ENCODE measurements around the gene CPXM2. TPM values are rescaled to one million over a fixed set of nuclear protein-coding genes. Genes with fewer than 3 reads are reported as not detected.

The CPXM2 gene
- polyA plus RNA-seq, 2 donors: 1.5 to 4.2 TPM

DNA sequence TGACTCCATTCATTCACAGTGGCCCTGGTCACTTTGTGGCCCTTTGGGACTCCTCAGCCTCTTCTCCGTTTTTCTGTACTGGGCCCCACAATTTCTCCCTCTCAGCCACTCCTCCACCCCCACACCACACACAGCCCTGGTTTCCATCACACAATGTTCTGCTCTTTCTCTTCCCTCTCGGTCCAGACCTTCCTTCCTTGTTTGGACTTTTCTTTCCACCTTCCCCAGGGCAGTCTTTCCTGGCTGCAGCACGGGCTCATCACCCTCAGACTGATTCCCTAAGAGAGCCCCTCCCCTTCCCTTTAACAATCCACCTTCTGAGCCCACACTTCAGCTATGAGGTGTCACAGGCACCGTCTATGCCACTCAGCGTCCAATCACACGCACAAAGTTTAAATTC, 25.7 kb downstream of the CPXM2 start:
- Histone ChIP-seq H3K36me3 (ENCODE audit: control insufficient read depth in 2 of 2, insufficient read depth in 2 of 2, low read length in 1 of 2) (no peaks in the 10 kb centered on the region), H3K4me1 (ENCODE audit: control insufficient read depth in 2 of 2, insufficient read depth in 2 of 2, low read length in 1 of 2) (peaks cover 15 to 22% of the 10 kb centered on the region in 2 donors), H3K27me3 (ENCODE audit: control insufficient read depth in 1 of 2, insufficient read depth in 2 of 2, low read length in 2 of 2) (no peaks in the 10 kb centered on the region), H3K4me3 (ENCODE audit: low read depth in 1 of 2, low read length in 2 of 2) (no peak overlapping the region), H3K9me3 (ENCODE audit: control insufficient read depth in 2 of 2, insufficient read depth in 1 of 2, low read depth in 1 of 2, low read length in 1 of 2) (no peaks in the 10 kb centered on the region), H3K27ac (ENCODE audit: low read depth in 2 of 2, low read length in 1 of 2) (peak overlapping the region; percentile 66 to 86)
- WGBS, 2 donors: 67 to 75% methylated on average over 6 of the region's 6 CpGs

DNA sequence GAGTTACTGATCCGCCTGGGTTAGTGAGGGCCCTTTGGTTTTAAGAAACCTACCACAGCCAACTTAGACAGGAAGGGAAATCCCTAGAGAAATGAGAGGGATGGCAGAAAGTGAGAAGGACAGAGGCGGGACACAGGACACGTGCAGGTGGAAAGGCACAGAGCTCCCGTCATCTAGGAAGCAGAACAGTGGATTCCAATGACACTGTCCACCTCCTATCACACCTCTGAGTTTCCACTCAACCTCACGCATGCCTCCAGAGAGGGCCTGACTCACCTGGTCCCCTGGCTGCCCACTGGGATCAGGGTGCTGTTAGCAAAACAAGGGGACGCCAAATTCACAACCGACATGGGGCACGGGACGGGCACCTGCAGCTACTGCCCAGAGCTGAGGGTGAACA, 26.3 kb downstream of the CPXM2 start:
- peak overlapping the region; percentile 66 to 86 for H3K27ac ChIP-seq (ENCODE audit: low read depth in 2 of 2, low read length in 1 of 2)
- H3K4me3 ChIP-seq (ENCODE audit: low read depth in 1 of 2, low read length in 2 of 2): no peak overlapping the region
- H3K27me3 ChIP-seq (ENCODE audit: control insufficient read depth in 1 of 2, insufficient read depth in 2 of 2, low read length in 2 of 2): no peaks in the 10 kb centered on the region
- no peaks in the 10 kb centered on the region for H3K36me3 ChIP-seq (ENCODE audit: control insufficient read depth in 2 of 2, insufficient read depth in 2 of 2, low read length in 1 of 2)
- no peaks in the 10 kb centered on the region for H3K9me3 ChIP-seq (ENCODE audit: control insufficient read depth in 2 of 2, insufficient read depth in 1 of 2, low read depth in 1 of 2, low read length in 1 of 2)
- WGBS, 2 donors: 85 to 86% methylated on average over 9 of the region's 9 CpGs
- H3K4me1 ChIP-seq (ENCODE audit: control insufficient read depth in 2 of 2, insufficient read depth in 2 of 2, low read length in 1 of 2): peaks cover 15 to 22% of the 10 kb centered on the region in 2 donors

DNA sequence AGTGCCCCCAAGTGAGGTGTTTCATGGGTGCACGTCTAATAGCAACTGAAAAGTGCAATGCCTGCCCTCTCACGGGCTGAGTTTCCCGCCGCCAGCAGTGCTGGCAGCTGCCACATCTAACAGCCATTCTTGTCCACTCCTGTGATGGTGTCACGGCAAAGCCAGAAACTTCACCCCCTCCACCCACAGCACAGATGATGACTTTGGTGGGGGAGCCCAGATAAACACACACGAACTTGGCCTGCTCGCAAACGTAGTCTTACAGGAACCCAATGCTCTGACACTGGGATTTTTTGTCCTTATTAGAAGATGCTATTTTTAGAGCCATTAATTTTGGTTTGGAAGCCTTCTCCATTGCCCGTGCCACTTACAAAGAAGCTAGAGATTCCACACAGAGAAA, 26.7 kb downstream of the CPXM2 start:
- WGBS, 2 donors: 74 to 81% methylated on average over 9 of the region's 9 CpGs
- Histone ChIP-seq H3K4me1 (ENCODE audit: control insufficient read depth in 2 of 2, insufficient read depth in 2 of 2, low read length in 1 of 2) (peaks cover 15 to 22% of the 10 kb centered on the region in 2 donors), H3K4me3 (ENCODE audit: low read depth in 1 of 2, low read length in 2 of 2) (no peak overlapping the region), H3K36me3 (ENCODE audit: control insufficient read depth in 2 of 2, insufficient read depth in 2 of 2, low read length in 1 of 2) (no peaks in the 10 kb centered on the region), H3K9me3 (ENCODE audit: control insufficient read depth in 2 of 2, insufficient read depth in 1 of 2, low read depth in 1 of 2, low read length in 1 of 2) (no peaks in the 10 kb centered on the region), H3K27ac (ENCODE audit: low read depth in 2 of 2, low read length in 1 of 2) (peak overlapping the region in 1 of 2 donors; percentile 86), H3K27me3 (ENCODE audit: control insufficient read depth in 1 of 2, insufficient read depth in 2 of 2, low read length in 2 of 2) (no peaks in the 10 kb centered on the region)

DNA sequence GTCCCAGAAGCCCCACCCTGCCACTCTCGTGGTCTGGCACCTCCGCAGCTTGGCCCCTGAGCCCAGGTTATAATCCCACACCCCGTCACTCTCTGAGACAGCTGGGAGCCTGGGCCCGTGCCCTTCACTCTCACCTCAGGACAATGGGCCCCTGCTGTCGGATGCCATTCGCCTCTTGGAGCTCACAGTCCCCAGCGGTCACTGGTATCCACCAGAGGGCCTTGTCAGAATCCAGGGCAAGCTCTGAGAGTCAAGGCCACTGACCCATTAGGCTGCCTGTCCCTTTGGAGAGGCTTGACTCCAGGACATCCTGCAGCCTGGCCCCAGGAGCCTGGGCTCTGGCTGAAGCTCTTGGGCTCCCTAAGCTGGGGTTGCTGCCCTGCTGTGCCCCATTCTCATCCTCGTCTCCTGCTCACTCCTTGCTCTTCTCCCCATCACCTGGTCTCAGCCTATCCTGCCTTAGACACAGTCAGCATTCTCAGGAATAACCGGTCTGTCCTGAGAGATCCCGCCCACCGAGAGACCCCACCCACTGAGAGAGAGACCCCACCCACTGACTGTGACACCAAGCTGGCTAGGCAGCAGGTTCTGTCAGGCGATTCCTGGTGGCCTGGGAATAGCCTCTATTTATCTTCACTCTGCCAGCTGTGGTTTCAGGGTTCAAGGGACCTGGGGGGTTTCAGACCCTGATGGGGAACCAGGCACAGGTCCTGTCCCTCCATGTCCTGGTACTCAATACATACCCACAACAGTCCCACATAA, 27.7 kb downstream of the CPXM2 start:
- peaks cover 19 to 22% of the 10 kb centered on the region in 2 donors for H3K4me1 ChIP-seq (ENCODE audit: control insufficient read depth in 2 of 2, insufficient read depth in 2 of 2, low read length in 1 of 2)
- H3K9me3 ChIP-seq (ENCODE audit: control insufficient read depth in 2 of 2, insufficient read depth in 1 of 2, low read depth in 1 of 2, low read length in 1 of 2): no peaks in the 10 kb centered on the region
- H3K27ac ChIP-seq (ENCODE audit: low read depth in 2 of 2, low read length in 1 of 2): peak overlapping the region; percentile 34 to 88
- WGBS, 2 donors: 65 to 71% methylated on average over 12 of the region's 12 CpGs
- H3K4me3 ChIP-seq (ENCODE audit: low read depth in 1 of 2, low read length in 2 of 2): no peak overlapping the region
- H3K27me3 ChIP-seq (ENCODE audit: control insufficient read depth in 1 of 2, insufficient read depth in 2 of 2, low read length in 2 of 2): no peaks in the 10 kb centered on the region
- no peaks in the 10 kb centered on the region for H3K36me3 ChIP-seq (ENCODE audit: control insufficient read depth in 2 of 2, insufficient read depth in 2 of 2, low read length in 1 of 2)

DNA sequence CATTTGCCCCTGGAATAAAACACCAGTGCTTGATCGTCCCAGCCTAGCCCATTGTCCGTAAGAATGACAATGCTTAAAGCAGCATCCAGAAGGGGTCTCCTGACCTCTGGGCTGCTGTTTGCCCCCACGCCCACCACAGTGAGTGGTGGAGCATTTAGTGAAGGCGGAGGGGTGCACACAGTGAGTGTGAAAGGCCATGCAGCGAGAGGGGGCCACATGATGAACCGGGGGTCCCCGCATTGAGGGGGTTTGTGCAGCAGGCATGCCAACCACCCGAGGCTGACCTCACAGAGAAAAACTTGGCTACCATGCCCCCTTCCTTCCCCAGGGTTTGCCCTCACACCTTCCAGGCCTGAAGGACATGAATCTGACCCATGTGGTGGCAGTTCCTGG, 28.4 kb downstream of the CPXM2 start:
- H3K9me3 ChIP-seq (ENCODE audit: control insufficient read depth in 2 of 2, insufficient read depth in 1 of 2, low read depth in 1 of 2, low read length in 1 of 2): no peaks in the 10 kb centered on the region
- H3K4me3 ChIP-seq (ENCODE audit: low read depth in 1 of 2, low read length in 2 of 2): no peak overlapping the region
- peak overlapping the region in 1 of 2 donors; percentile 88 for H3K27ac ChIP-seq (ENCODE audit: low read depth in 2 of 2, low read length in 1 of 2)
- H3K36me3 ChIP-seq (ENCODE audit: control insufficient read depth in 2 of 2, insufficient read depth in 2 of 2, low read length in 1 of 2): no peaks in the 10 kb centered on the region
- H3K27me3 ChIP-seq (ENCODE audit: control insufficient read depth in 1 of 2, insufficient read depth in 2 of 2, low read length in 2 of 2): no peaks in the 10 kb centered on the region
- peaks cover 19 to 20% of the 10 kb centered on the region in 2 donors for H3K4me1 ChIP-seq (ENCODE audit: control insufficient read depth in 2 of 2, insufficient read depth in 2 of 2, low read length in 1 of 2)
- WGBS, 2 donors: 70 to 72% methylated on average over 8 of the region's 8 CpGs

DNA sequence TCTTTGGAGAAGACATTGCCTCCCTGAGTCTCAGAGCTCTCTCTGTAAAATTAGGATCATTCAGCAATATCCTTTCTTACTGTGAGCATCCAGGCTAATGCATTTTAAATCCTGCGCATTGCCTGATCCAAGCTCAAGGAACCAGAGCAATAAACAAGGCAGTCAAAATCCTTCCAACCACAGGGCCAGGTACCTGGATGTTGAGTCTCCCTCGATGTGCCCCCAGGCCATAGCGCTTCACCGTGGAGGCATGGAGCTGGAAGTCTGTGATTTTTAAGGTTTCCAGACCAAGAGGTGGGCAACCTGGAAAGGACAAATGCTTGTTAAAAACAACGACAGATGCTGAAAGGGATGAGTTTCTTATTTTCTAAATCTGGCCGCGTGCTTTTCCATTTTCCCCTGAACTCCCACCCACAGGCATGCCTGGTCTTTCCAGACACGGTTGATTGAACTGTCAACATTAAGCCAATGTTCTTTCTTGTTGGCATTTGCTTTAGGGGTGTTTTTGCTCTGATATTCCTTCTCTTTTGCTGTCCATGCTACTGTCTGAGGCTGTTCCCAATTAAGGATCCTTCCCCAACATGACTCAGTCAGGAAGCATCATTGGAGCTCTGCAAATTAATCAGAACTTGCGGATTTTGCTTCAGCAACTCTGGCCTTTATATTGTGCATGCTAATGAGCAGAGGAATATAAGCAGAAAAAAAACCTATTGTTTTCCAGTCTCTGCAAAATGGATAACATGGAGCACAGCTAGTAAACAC, 29.0 kb downstream of the CPXM2 start:
- H3K4me1 ChIP-seq (ENCODE audit: control insufficient read depth in 2 of 2, insufficient read depth in 2 of 2, low read length in 1 of 2): peaks cover 17 to 18% of the 10 kb centered on the region in 2 donors
- H3K9me3 ChIP-seq (ENCODE audit: control insufficient read depth in 2 of 2, insufficient read depth in 1 of 2, low read depth in 1 of 2, low read length in 1 of 2): no peaks in the 10 kb centered on the region
- H3K27ac ChIP-seq (ENCODE audit: low read depth in 2 of 2, low read length in 1 of 2): peak overlapping the region in 1 of 2 donors; percentile 15
- H3K36me3 ChIP-seq (ENCODE audit: control insufficient read depth in 2 of 2, insufficient read depth in 2 of 2, low read length in 1 of 2): no peaks in the 10 kb centered on the region
- H3K27me3 ChIP-seq (ENCODE audit: control insufficient read depth in 1 of 2, insufficient read depth in 2 of 2, low read length in 2 of 2): no peaks in the 10 kb centered on the region
- H3K4me3 ChIP-seq (ENCODE audit: low read depth in 1 of 2, low read length in 2 of 2): no peak overlapping the region
- WGBS, 2 donors: 45 to 59% methylated on average over 9 of the region's 9 CpGs

DNA sequence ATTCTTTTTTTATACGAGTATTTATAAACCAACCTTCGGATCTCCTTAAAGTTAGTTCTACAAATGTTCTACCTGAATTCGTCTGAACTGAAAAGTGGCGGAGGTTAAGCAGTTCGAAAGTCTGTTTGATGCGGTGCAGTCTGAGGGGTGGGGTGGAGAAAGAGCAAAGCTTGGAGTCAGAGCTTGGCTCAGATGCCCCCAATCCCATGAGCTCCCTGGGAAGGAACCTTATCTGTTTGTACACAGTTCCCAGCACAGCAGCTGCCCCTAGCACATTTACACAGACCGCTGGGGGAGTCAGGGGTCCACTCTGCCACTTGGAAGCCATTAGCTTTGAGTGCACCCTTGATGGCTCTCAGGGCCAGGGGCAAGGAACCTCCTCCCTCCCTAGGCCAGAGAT, 30.8 kb downstream of the CPXM2 start:
- Histone ChIP-seq H3K4me1 (ENCODE audit: control insufficient read depth in 2 of 2, insufficient read depth in 2 of 2, low read length in 1 of 2) (peaks cover 17 to 19% of the 10 kb centered on the region in 2 donors), H3K9me3 (ENCODE audit: control insufficient read depth in 2 of 2, insufficient read depth in 1 of 2, low read depth in 1 of 2, low read length in 1 of 2) (no peaks in the 10 kb centered on the region), H3K27me3 (ENCODE audit: control insufficient read depth in 1 of 2, insufficient read depth in 2 of 2, low read length in 2 of 2) (no peaks in the 10 kb centered on the region), H3K27ac (ENCODE audit: low read depth in 2 of 2, low read length in 1 of 2) (no peak overlapping the region), H3K36me3 (ENCODE audit: control insufficient read depth in 2 of 2, insufficient read depth in 2 of 2, low read length in 1 of 2) (no peaks in the 10 kb centered on the region), H3K4me3 (ENCODE audit: low read depth in 1 of 2, low read length in 2 of 2) (no peak overlapping the region)
- WGBS, 2 donors: 81 to 87% methylated on average over 7 of the region's 7 CpGs

DNA sequence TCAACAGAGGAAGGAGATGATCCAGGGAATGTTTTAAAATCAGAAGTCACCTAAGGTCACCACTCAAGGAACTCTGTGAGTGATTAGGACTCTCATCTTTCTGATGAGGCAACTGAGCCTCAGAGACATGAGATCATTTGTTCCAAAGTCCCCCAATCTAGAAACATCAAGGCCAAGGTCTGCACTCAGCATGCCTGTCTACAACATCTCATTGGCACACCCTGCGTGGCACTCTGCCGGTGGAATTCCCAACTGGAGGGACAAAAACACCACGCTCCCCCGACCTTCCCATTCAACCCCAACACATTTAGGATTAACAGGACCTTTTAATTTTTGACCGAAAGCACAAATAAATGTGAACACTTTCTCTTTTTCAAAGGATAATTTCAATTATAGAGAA, 31.4 kb downstream of the CPXM2 start:
- no peak overlapping the region for H3K4me3 ChIP-seq (ENCODE audit: low read depth in 1 of 2, low read length in 2 of 2)
- 89 to 94% methylated on average over 5 of the region's 5 CpGs for WGBS, 2 donors

DNA sequence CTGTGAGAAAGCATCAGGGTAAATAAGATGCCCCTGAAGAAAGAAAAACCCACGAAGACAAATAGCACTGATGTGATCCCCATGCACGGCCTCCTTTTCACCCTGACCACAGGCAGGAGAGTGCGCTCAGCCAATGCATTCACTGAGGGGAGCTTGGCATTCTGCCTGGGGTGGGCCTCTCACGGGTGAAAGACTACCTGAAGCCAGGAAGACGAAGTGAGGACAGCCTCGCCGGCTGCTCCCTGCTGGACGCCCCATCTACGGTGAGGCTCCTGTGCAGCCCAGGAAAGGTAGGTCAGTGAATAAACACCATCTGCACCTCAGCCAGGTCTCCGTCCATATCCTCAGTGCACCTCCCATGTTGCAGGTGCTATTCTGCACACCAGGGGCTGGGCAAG, 32.0 kb downstream of the CPXM2 start:
- Histone ChIP-seq H3K4me1 (ENCODE audit: control insufficient read depth in 2 of 2, insufficient read depth in 2 of 2, low read length in 1 of 2) (peaks cover 17 to 19% of the 10 kb centered on the region in 2 donors), H3K27ac (ENCODE audit: low read depth in 2 of 2, low read length in 1 of 2) (no peak overlapping the region), H3K4me3 (ENCODE audit: low read depth in 1 of 2, low read length in 2 of 2) (no peak overlapping the region), H3K36me3 (ENCODE audit: control insufficient read depth in 2 of 2, insufficient read depth in 2 of 2, low read length in 1 of 2) (no peaks in the 10 kb centered on the region), H3K27me3 (ENCODE audit: control insufficient read depth in 1 of 2, insufficient read depth in 2 of 2, low read length in 2 of 2) (no peaks in the 10 kb centered on the region), H3K9me3 (ENCODE audit: control insufficient read depth in 2 of 2, insufficient read depth in 1 of 2, low read depth in 1 of 2, low read length in 1 of 2) (no peaks in the 10 kb centered on the region)
- WGBS, 2 donors: 81 to 87% methylated on average over 10 of the region's 10 CpGs

More for the DNA sequence above, 31.4 kb downstream of the CPXM2 start:
- Histone ChIP-seq H3K4me1 (ENCODE audit: control insufficient read depth in 2 of 2, insufficient read depth in 2 of 2, low read length in 1 of 2) (peaks cover 17 to 19% of the 10 kb centered on the region in 2 donors), H3K27ac (ENCODE audit: low read depth in 2 of 2, low read length in 1 of 2) (no peak overlapping the region), H3K9me3 (ENCODE audit: control insufficient read depth in 2 of 2, insufficient read depth in 1 of 2, low read depth in 1 of 2, low read length in 1 of 2) (no peaks in the 10 kb centered on the region), H3K36me3 (ENCODE audit: control insufficient read depth in 2 of 2, insufficient read depth in 2 of 2, low read length in 1 of 2) (no peaks in the 10 kb centered on the region), H3K27me3 (ENCODE audit: control insufficient read depth in 1 of 2, insufficient read depth in 2 of 2, low read length in 2 of 2) (no peaks in the 10 kb centered on the region)
